Astrocyte (in vitro differentiated cells and primary cell): ENCODE measurements around the gene ITPRIPL1.

ENCODE experiments used
- CTCF ChIP-seq: IDR thresholded peaks from 2 replicates; pipeline ENCODE4 v1.5.1; 2011; ENCODE audit warnings: low read depth, mild to moderate bottlenecking, inconsistent platforms, low read length, moderate library complexity; ENCODE audit not compliant: insufficient read depth
- EZH2 ChIP-seq: IDR thresholded peaks from 2 replicates; pipeline ENCODE4 v1.6.1; 2012; ENCODE audit warnings: mild to moderate bottlenecking, low read length, inconsistent platforms; ENCODE audit not compliant: insufficient read depth

DNA sequence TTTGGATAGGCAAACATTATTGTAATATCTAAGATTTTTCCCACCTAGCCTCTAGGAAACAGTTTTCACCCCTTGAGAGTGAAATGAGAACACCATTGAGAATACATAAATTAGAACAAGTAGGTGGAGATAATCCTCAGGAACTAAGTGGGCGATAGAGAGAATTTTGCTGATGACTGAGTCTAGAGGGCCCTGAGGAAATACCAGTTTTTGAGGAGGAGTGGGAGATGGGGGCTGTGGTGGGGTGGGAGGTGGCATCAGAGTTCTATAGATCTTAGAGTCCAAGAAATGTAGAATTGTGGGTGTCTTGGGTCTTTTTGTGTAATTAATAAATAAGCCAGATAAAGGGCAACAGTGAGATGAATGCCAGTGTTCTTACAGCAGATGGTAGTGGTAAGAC lies 22.3 kb downstream of the ITPRIPL1 start:
- TF ChIP-seq CTCF (no peak), EZH2 (no peak)
